ENCODE data around the gene AZU1. TPM values are rescaled to one million over a fixed set of nuclear protein-coding genes. Genes with fewer than 3 reads are reported as not detected.

Gene AZU1
- total RNA-seq, 1 donor, result not detected

- no peak overlapping the region for H3K4me3 ChIP-seq (ENCODE audit: low read depth, low read length)
- no peak for TF ChIP-seq CTCF (IDR thresholded peaks at IDR 0.05; ENCODE audit: insufficient read depth, low read length)
- no peak for DNase-seq (ENCODE audit: low read depth)
These were observed 21.8 kb upstream of the AZU1 start for GRCh38 chr19:805600-806550.

GRCh38 chr19:806815-807421 lies 20.7 kb upstream of the AZU1 start:
- H3K4me3 ChIP-seq (ENCODE audit: low read depth, low read length), result no peak overlapping the region
- TF ChIP-seq CTCF (IDR thresholded peaks at IDR 0.05; ENCODE audit: insufficient read depth, low read length), result no peak
- no peak for DNase-seq (ENCODE audit: low read depth)

GRCh38 chr19:807627-808422 lies 19.8 kb upstream of the AZU1 start:
- DNase-seq (ENCODE audit: low read depth), result no peak
- H3K4me3 ChIP-seq (ENCODE audit: low read depth, low read length), result no peak overlapping the region
- no peak for TF ChIP-seq CTCF (IDR thresholded peaks at IDR 0.05; ENCODE audit: insufficient read depth, low read length)

GRCh38 chr19:808423-808775 lies 19.2 kb upstream of the AZU1 start:
- DNase-seq (ENCODE audit: low read depth), result no peak

GRCh38 chr19:810077-810855 lies 17.4 kb upstream of the AZU1 start:
- no peak for DNase-seq (ENCODE audit: low read depth)
- H3K4me3 ChIP-seq (ENCODE audit: low read depth, low read length), result no peak overlapping the region
- TF ChIP-seq CTCF (IDR thresholded peaks at IDR 0.05; ENCODE audit: insufficient read depth, low read length), result no peak

More at GRCh38 chr19:808423-808775, 19.2 kb upstream of the AZU1 start:
- no peak overlapping the region for H3K4me3 ChIP-seq (ENCODE audit: low read depth, low read length)
- no peak for TF ChIP-seq CTCF (IDR thresholded peaks at IDR 0.05; ENCODE audit: insufficient read depth, low read length)

GRCh38 chr19:810883-811489 lies 16.7 kb upstream of the AZU1 start:
- DNase-seq (ENCODE audit: low read depth), result no peak
- no peak for TF ChIP-seq CTCF (IDR thresholded peaks at IDR 0.05; ENCODE audit: insufficient read depth, low read length)
- H3K4me3 ChIP-seq (ENCODE audit: low read depth, low read length), result no peak overlapping the region

All from fibroblast of the aortic adventitia (primary cell).